SIG-M5 (cell line): ENCODE measurements around the gene PDZRN3.
A peak's percentile ranks its signal among the peaks of the same experiment; 100 is the strongest.

Source experiments
- DNase-seq: peaks from one replicate; lab custom pipeline; 2025; lab: John Stamatoyannopoulos, UW

PDZRN3 gene

GRCh38 chr3:73384091-73384906 is 240.4 kb downstream of the PDZRN3 start:
- no peak for DNase-seq

- DNase-seq = no peak
Measured at GRCh38 chr3:73383470-73384049, 241.2 kb downstream of the PDZRN3 start.

- DNase-seq = no peak
Measured at GRCh38 chr3:73381551-73381950, 243.2 kb downstream of the PDZRN3 start.

GRCh38 chr3:73380735-73381532 is 243.8 kb downstream of the PDZRN3 start:
- no peak for DNase-seq

GRCh38 chr3:73379465-73379864 is 245.3 kb downstream of the PDZRN3 start:
- DNase-seq = no peak

- DNase-seq = no peak
Measured at GRCh38 chr3:73378207-73378606, 246.5 kb downstream of the PDZRN3 start.

GRCh38 chr3:73365756-73366397 is 258.9 kb downstream of the PDZRN3 start:
- DNase-seq = no peak

- no peak for DNase-seq
Measured at GRCh38 chr3:73364517-73364916, 260.2 kb downstream of the PDZRN3 start.

GRCh38 chr3:73363093-73363492 is 261.6 kb downstream of the PDZRN3 start:
- no peak for DNase-seq

- DNase-seq = no peak
Measured at GRCh38 chr3:73361591-73361990, 263.1 kb downstream of the PDZRN3 start.

GRCh38 chr3:73353649-73354217 is 271.0 kb downstream of the PDZRN3 start:
- DNase-seq = no peak

- no peak for DNase-seq
Measured at GRCh38 chr3:73352841-73353645, 271.7 kb downstream of the PDZRN3 start.

- DNase-seq = no peak
Measured at GRCh38 chr3:73351423-73352071, 273.2 kb downstream of the PDZRN3 start.

- DNase-seq = no peak
Measured at GRCh38 chr3:73350996-73351395, 273.7 kb downstream of the PDZRN3 start.

GRCh38 chr3:73349657-73350056 is 275.1 kb downstream of the PDZRN3 start:
- DNase-seq = no peak

GRCh38 chr3:73342077-73342476 is 282.7 kb downstream of the PDZRN3 start:
- DNase-seq = no peak

GRCh38 chr3:73341272-73341935 is 283.3 kb downstream of the PDZRN3 start:
- DNase-seq = no peak

- peak; percentile 55 for DNase-seq
Measured at GRCh38 chr3:73332558-73332957, 292.2 kb downstream of the PDZRN3 start.
